Gastroesophageal sphincter (tissue), 3 donors: Measurements from ENCODE around the gene TGFB1.

Experiments used
- POLR2A ChIP-seq, 2 donors: fragments of 450-650 bp; IDR thresholded peaks; one replicate each; pipeline ENCODE4 v1.6.1; 2017; ENCODE audit warnings: antibody characterized with exemption in 2 of 2, mild to moderate bottlenecking in 2 of 2, moderate library complexity in 1 of 2
- POLR2AphosphoS5 ChIP-seq: sonication (generic); formaldehyde crosslinking; IDR thresholded peaks from one replicate; pipeline ENCODE4 v1.6.1; 2017; ENCODE audit warnings: antibody characterized with exemption
- TF ChIP-seq, protein P1 (sequence below), 4 experiments: fragments of 200-600 bp in 2 of 4; fragments of 450-650 bp in 2 of 4; sonication (generic) in 1 of 4; IDR thresholded peaks; one replicate each; pipeline ENCODE4 v1.5.1; 2017 to 2019; ENCODE audit warnings: antibody characterized with exemption in 4 of 4, mild to moderate bottlenecking in 2 of 4, moderate library complexity in 2 of 4

DNA sequence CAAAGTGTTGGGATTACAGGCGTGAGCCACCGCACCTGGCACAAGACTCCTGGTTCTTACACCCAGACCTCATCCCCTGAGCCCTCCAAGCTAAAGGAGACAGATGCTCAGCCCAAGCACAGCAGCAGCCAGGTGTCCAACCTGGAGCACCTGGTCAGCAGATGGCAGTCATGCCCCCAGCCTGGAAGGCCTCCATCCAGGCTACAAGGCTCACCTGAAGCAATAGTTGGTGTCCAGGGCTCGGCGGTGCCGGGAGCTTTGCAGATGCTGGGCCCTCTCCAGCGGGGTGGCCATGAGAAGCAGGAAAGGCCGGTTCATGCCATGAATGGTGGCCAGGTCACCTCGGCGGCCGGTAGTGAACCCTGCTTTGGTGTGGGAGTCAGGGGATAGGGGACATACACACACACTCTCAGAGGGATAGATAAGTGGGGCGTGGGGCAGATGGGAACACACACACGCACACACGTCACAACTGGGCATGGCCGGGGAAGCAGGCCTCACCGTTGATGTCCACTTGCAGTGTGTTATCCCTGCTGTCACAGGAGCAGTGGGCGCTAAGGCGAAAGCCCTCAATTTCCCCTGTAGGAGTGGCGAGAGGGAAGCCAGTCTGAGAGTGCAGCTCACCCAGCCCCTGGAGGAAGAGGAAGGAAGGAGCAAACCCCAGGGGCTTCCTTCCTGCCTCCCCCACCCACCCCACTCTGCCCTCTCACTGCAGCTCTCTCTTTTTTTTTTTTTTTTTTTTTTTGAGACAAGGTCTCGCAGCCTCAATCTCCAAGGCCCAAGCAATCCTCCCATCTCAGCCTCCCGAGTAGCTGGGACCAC lies 11.8 kb downstream of the TGFB1 start:
- TF ChIP-seq, protein P1, sequence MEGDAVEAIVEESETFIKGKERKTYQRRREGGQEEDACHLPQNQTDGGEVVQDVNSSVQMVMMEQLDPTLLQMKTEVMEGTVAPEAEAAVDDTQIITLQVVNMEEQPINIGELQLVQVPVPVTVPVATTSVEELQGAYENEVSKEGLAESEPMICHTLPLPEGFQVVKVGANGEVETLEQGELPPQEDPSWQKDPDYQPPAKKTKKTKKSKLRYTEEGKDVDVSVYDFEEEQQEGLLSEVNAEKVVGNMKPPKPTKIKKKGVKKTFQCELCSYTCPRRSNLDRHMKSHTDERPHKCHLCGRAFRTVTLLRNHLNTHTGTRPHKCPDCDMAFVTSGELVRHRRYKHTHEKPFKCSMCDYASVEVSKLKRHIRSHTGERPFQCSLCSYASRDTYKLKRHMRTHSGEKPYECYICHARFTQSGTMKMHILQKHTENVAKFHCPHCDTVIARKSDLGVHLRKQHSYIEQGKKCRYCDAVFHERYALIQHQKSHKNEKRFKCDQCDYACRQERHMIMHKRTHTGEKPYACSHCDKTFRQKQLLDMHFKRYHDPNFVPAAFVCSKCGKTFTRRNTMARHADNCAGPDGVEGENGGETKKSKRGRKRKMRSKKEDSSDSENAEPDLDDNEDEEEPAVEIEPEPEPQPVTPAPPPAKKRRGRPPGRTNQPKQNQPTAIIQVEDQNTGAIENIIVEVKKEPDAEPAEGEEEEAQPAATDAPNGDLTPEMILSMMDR (IDR thresholded peaks at IDR 0.05) = no peak
- no peak for TF ChIP-seq POLR2AphosphoS5
- no peak for TF ChIP-seq POLR2A (IDR thresholded peaks at IDR 0.05)
